ENCODE results near the gene ZNF469.
"Not testable (repeated sequence)": the region's sequence is repeated elsewhere in the genome, so short reads cannot be mapped to it uniquely, and the experiment has no call there.

ZNF469 gene

DNA sequence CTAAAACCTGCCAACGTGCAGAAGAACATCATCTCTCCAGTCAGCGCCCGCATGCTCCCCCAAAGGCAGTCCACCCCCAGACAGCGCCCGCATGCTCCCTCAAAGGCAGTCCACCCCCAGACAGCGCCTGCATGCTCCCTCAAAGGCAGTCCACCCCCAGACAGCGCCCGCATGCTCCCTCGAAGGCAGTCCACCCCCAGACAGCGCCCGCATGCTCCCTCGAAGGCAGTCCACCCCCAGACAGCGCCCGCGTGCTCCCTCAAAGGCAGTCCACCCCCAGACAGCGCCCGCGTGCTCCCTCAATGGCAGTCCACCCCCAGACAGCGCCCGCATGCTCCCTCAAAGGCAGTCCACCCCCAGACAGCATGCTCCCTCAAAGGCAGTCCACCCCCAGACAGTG lies 22.4 kb upstream of the ZNF469 start:
- not testable (repeated sequence) for DNase-seq (ENCODE audit: low read depth)

DNA sequence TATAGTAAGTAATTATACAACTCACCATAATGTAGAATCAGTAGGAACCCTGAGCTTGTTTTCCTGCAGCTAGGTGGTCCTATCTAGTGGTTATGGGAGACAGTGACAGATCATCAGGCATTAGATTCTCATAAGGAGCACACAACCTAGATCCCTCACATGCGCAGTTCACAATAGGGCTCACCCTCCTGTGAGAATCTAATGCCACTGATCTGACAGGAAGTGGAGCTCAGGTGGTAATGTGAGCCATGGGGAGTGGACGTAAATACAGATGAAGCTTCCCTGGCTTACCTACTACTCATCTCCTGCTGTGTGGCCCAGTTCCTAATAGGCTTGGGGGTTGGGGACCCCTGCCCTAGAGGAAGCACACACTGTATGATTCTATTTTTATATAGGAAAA lies 21.8 kb upstream of the ZNF469 start:
- DNase-seq (ENCODE audit: low read depth), result no peak

DNA sequence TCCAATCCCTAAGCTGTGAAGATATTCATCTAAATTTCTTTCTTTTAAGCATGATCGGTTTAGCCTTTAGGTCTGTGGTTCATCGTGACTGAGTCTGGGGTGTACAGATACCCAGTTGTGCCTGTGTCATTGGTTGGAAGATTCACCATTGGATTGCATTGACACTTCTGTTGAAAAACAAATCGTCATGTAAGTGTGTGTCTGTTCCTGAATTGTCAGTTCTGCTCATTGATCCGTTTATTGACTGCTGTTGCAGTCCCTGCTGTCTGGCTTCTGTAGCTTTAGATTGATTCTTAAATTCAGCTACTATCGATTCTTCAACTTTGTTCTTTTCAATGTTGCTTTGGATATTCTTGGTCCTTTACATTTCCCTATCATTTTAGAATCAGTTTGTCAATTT lies 21.0 kb upstream of the ZNF469 start:
- no peak for DNase-seq (ENCODE audit: low read depth)

DNA sequence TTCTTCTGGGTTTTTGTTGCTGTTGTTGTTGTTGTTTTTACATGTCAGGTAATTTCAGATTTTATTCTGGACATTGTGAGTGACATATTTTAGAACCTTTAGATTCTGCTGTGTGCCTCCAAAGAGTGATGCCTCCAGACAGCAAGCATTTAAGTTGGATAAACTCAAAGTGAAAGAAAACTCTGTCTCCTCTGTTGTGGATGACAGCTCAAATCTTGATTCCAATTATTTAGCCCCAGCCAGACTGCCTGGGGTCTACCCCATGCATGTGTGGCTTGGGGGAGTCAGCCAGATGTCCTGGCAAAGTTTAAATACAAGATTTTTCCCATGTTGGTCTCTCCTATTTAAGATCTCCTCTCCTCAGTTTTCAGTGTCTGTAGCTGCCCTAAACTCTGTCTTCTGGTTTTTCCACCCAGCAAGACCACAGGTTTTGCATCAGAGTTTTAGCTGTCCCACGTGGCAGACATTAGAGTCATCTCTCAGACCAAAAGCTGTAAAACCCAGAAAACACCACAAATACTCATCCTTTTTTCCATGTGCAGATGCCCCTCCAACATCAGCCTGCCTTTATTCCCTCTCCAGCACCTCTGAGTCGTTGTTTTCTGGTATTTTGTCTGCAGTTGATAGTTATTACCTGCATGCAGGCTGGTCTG lies 19.4 kb upstream of the ZNF469 start:
- DNase-seq (ENCODE audit: low read depth), result no peak

DNA sequence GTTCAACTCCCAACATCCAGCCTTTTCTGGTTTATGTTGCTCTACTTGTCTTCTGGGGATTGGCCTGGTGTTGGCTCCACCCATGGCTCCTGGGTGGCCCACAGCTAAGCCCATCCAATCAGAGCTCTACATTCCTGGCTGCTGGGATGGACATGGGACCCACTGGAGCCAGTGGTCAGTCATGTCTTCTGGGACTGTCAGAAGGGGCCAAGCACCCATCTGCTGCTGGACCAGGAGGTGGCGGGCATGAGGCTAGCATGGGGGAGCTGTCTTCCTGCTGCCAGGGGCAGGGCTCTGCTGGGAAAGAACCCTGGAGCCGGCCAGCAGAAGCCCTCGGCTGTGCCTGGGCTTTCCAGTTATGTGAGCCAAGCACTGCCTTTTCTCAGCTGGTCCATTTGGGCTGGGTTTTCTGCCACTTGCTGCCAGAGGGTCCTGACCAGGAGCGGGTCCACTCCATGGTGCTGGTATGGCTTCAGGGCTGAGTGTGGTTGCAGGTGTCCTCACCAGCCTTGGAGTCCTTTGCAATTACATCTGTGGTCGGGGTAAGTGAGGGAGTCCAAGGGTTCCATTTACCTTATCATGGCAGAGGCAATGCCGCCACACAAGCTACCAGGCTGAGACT lies 17.4 kb upstream of the ZNF469 start:
- no peak for DNase-seq (ENCODE audit: low read depth)

DNA sequence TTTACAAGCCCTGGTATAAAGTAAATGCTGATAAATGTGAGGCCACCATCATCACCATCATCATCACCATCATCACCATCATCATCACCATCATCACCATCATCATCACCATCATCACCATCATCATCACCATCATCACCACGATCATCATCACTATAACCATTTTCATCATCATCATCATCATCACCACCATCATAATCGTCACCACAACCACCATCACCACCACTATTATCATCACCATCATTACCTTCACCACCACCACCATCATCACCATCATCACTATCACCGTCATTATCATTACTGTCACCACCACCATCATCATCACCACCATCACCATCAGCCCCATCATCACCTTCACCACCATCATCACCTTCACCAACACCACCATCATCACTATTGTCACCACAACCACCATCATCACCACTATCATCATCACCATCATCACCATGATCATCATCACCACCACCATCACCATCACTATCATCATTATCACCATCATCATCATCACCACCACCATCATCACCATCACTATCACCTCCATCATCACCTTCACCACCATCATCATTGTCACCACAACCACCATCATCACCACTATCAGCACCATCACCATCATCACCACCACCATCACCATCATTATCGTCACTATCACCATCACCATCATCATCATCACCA lies 16.6 kb upstream of the ZNF469 start:
- no peak for DNase-seq (ENCODE audit: low read depth)

DNA sequence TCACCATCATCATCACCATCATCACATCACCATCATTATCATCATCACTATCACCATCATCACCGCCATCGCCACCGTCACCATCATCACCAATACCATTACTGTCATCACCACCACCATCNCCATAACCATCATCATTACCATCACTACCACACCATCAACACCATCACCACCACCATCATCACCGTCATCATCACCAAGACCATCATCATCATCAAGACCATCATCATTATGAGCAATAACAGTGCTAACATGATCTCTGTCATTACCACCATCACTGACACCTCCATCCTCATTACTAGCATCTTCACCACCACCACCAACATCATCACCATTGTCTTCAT lies 16.1 kb upstream of the ZNF469 start:
- DNase-seq (ENCODE audit: low read depth), result no peak

DNA sequence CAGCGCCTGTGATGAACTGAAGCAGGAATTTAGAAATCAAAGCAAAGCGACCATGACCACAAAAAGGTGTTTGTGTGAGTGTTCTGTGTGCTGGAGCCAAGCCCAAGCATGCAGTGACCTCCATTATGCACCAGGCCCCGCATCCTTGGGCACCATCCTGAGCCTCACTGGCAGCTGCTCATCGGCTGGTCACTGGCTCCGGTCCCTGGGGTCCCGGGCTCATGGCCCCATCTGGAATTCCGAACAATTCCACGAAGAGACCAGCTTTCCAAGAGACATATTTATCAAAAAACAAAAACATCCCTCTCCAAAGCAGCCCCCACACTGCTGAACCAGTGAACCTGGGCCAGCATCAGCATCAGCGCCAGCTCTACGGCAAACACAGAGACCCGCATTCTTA lies 15.2 kb upstream of the ZNF469 start:
- no peak for DNase-seq (ENCODE audit: low read depth)

DNA sequence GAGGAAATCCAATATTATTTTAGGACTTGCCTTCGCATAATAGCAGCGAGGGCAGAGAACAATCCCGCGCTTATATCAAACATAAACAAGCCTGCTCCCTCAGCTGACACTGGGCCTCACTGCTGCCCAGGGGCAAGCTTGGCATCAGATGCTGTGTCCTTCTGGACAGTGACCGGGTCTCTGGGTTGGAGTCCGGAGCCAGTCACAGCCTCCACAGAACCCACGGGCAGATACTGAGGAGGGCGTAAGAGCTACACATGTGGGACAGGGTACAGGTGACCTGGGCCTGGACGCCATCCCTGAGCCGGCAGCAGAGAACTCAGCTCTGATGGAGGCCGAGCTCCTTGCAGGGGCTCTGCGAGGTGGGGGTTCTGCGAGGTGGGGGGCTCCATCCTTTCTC lies 14.7 kb upstream of the ZNF469 start:
- DNase-seq (ENCODE audit: low read depth), result no peak

DNA sequence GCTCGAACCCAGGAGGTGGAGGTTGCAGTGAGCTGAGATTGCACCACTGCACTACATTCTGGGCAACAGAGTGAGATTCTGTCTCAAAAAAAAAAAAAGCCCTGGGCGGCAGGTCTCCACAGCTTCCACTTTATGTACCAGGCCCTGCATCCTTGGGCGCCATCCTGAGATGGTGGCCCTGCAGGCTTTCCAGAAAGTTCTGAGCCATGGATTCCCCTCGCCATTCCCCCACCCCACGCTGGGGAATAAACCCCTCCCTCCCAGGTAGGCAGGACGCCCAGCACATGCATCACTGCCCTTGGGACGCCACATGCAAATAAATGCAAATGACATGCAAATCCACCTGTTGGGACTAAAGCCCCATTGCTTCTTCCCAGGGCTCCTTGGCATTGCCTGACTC lies 13.8 kb upstream of the ZNF469 start:
- DNase-seq (ENCODE audit: low read depth), result no peak

DNA sequence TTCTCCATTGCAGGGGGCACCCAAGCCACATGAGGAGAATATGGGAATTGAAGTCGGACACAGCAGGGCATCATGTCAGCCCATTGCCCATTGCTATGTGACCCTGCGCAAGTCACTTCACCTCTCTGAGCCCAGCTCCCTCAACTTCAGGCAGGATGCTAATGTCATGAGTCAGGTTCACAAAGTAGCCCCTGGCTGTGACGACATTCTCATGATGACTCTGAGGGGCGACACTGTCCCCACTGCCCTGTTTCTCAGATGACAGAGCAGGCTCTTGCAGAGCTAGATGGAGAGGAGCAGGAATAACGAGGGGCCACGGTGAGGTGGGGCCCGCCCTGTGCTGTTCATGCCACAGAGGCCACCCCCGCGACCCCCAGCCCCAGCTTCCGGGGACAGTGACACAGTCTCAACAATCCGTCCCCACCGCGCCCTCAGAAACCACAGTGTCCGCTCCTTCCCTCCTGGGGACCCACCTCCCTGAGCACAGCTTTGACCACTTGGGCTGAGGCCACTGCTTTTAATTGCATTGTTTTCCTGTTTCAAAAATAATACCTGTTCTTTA lies 13.2 kb upstream of the ZNF469 start:
- DNase-seq (ENCODE audit: low read depth), result no peak

DNA sequence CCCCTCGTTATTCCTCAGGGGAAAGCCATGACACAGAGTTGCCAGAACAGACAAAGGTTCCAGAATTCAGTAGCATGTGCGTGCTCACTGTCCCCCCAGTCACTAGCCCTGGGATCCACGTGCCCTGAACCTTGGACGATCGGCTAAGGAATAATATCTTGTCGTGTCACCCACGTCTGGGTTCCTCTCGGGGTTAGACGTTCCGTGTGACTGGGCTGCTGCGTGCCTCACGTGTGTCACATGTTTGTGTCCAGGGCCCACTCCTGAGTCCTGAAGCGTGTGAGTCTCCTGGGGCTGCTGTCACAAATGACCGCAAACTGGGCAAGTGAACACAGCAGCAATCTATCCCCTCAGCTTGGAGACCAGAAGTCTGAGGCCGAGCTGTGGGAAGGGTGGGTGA lies 12.4 kb upstream of the ZNF469 start:
- no peak for DNase-seq (ENCODE audit: low read depth)

DNA sequence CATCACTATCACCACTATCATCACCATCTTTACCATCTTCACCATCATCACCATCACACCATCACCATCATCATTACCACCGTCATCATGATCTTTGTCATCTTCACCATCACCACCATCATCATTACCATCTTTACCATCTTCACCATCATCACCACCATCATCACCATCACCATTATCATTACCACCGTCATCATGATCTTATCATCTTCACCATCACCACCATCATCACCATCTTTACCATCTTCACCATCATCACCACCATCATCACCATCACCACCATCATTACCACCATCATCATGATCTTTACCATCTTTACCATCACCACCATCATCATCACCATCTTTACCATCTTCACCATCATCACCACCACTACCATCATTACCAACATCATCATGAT lies 10.2 kb upstream of the ZNF469 start:
- no peak for DNase-seq (ENCODE audit: low read depth)

DNA sequence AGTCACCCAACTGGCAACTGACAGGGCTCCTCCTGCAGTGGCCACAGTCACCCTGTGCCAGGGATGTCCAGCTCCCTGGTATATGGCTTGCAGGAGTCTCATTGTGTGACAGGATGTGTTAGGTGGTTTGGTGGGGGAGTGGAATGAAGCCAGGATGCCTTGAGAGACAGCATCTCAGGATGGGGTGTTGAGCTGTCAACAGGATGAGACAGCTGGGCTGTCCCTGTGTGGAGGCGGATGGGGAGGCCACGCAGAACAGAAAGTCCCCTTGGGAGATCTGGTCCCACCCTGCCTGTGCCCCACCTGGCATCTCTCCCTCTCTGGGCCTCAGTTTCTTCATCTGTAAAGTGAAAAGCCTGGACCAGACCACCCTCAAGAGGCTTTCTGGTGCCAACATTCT lies 9.5 kb upstream of the ZNF469 start:
- DNase-seq (ENCODE audit: low read depth), result no peak

DNA sequence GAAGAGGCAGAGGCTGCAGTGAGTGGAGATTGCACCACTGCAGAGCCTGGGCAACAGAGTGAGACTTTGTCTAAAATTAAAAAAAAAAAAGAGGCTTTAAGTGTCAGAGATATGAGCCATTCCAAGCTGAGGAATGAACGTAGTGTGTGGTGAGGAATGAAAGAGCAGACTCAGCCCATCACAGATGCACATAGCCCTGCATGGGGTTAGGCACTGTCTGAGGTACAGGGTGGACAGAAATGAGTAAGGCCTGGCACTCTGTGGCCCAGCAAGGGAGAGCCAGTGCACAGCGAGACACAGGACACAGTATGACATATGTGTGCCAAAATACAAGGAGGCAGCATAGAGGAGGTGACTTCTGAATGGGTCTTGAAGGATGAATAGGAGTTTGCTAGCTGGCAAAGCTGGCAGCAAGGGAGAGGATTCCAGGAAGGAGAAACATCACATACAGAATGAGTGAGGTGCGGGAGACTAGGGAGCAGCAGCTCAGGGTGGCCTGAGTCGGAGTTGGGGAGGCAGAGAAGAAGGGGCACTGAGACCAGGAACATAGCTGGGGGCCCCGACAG lies 8.7 kb upstream of the ZNF469 start:
- DNase-seq (ENCODE audit: low read depth), result no peak

DNA sequence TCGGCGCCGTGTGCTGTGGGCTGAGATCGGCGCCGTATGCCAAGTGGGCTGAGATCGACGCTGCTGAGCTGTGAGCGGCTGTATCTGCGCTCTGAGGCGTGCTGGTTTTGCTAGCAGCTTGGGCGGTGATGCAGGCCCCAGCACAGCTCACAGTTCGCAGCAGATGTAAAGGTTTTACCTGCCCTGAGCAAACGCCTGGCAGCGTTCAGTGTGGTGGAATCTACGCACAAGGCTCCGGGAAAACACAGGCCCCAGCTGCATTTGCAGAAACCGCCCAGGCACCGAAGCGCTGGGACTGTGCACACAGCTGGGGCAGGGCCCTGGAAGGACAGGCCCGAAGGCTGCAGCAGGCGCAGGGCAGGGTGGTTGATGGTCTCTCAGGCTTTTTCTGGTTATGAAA lies 8.0 kb upstream of the ZNF469 start:
- no peak for DNase-seq (ENCODE audit: low read depth)

DNA sequence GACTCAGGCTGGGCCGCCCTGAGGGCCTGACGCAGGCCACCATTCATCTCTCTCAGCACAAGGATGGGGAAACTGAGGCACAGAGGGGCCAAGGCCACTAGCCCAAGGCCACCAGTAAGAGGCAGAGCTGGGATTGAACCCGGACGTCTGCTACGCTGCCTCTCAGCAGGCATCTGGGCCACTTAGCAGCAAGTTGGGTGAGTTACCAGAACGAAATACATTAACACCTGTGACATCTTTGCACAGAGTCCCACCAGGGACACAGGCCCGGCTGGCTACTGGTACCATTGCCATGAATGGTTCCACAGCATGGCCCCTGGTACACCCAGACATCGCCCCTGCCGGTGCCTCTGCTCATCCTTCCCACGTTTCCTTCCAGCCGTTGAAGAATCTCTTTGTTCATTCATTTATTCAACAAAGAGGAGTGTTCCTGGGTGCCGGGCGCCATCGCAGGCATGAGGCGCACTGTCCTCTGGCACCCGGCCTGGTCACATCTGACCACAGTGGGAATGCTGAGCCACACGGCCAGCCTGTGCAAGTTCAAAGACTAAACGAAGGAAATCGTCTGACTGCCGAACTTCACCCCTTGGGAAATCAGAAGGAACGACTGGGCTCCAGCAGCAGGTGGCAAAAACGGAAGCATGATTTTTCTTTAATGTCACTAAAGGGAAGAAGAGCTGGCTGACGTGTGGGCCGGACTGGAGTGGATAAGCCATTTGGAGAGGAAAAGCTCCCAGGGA lies 7.4 kb upstream of the ZNF469 start:
- DNase-seq (ENCODE audit: low read depth), result no peak

DNA sequence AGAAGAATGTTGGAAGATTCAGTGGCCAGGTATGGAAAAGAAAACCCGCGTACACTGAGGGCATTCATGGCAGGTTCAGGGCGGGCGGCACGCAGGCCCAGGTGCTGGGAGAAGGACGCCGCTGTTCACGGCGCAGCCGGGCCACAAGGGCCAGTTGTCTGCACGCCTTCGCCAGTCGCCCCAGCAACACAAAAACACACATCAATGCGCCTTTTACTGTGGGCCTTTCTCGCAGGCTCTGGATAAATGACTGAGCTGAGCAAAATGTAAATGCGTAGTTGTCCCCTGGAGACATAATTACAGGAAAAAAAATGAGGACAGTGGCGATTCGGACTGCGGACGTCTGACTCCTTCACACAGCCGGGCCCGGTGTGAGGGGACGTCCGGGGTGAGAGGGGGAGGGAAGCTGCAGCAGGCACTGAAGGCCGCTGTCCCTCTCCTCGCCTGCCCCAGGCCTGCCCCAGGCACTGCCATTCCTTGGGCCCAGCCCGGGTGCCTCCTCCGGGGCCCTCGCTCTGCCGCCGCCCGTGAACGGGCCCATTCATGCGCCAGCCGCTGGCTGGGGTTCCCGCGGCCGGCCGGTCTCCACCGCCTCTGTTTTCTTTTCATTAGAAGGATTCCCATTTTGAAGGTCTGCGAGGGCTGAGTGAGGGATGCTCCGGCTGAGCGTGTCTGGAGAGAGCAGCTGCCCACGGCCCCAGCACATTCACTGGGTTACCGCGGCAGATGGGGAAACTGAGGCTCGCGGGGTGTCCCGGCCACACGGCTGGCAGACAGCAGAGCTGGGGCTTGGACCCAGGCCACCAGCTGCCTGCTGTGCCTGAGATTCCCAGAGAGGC lies 6.5 kb upstream of the ZNF469 start:
- DNase-seq (ENCODE audit: low read depth), result no peak

DNA sequence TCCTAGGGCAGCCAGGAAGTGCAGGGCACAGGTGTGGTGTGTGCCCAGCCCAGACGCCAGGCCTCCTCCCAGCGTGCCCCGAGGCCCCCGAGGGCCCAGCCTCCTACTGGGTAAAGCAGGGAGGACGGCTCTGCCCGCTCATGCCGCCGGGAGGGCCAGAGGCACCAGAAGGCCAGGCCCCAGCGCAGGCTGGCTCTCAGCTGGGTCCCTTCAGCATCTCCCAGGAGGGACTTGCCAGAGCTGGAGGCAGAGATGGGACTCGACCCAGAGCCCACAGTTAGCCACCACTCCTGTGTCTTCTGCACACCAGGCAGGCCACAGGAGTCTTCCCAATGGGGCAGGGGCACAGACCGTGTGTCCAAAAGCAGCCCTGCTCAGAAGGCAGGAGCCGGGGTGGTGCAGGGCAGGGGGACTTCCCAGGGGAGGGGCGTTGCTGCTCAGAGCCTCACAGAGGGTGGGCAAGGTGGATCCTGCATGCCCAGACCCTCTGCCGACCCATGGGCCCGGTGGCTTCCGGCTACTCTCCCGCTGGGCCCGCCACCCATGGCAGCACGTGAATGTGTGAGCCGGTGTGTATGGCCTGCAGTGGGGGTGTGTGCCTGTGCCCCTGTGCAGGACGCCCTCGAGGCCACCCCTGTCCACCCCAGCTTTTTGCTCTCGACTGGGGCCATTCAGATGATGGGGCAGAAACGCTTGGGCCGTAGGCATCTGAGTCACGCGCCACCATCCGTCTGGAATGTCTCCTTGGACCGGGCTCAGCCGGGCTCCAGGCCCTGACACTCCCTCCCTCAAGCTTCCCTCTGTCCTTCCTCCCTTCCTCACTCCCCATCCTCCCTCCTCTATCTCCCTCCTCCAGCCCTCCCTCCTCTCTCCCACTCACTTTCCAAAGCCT lies 5.7 kb upstream of the ZNF469 start:
- DNase-seq (ENCODE audit: low read depth), result no peak

DNA sequence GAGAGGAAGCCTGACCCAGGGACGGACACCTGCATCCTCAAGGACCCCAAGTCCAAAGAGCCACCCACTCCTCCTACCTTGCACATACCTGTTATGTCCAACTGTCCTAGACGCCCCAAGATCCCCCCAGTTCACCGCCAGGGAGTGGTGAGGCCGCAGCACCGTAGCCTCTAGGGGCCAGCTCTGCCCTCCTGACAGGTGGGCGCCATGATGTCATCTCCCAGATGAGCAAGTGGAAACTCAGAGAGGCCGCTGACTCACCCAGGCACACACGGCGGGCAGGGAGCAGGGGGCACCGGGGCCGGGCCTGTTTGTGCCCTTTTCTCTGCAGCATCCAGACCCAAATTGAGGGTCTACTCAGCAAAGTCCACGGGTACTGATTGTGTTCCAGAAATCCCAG lies 4.8 kb upstream of the ZNF469 start:
- no peak for DNase-seq (ENCODE audit: low read depth)

DNA sequence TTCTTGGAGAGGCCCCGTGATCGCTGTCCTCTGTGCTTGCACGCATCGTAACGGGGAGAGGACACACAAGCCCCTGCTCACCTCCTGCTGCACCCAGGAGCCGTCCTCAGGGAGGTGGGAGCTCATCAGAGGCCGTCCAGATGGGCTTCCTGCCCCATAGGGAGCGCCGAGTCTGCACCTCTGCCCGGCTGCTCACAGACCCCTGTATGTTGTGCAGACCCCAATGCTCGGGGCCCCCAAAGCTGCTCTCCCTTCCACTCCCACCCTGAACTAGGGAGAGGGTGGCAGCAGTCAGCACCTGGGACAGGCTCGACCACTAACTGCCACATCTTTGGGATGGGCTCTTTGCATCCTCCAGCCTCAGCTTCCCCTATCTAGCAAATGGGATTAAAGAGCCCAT lies 4.4 kb upstream of the ZNF469 start:
- no peak for DNase-seq (ENCODE audit: low read depth)
